ENCODE results near the gene SLC5A5.

SLC5A5 gene

GRCh38 chr19:17843908-17844490, 27.7 kb upstream of the SLC5A5 start:
- no peak for TF ChIP-seq HDGF (IDR thresholded peaks at IDR 0.05; ENCODE audit: borderline replicate concordance)
- no peak for TF ChIP-seq L3MBTL2 (conservative IDR thresholded peaks at IDR 0.05)
- no peak for TF ChIP-seq FOXM1 (IDR thresholded peaks at IDR 0.05; ENCODE audit: borderline replicate concordance)
- no peak for TF ChIP-seq ZNF384 (IDR thresholded peaks at IDR 0.05)
- TF ChIP-seq FOXK2 (IDR thresholded peaks at IDR 0.05) = no peak
- TF ChIP-seq TARDBP (IDR thresholded peaks at IDR 0.05) = no peak
- no peak for TF ChIP-seq NFRKB (IDR thresholded peaks at IDR 0.05)
- no peak for TF ChIP-seq ARNT (IDR thresholded peaks at IDR 0.05)
- TF ChIP-seq SP1 (IDR thresholded peaks at IDR 0.05) = no peak
- no peak for TF ChIP-seq ELF4 (IDR thresholded peaks at IDR 0.05)
- TF ChIP-seq LEF1 (IDR thresholded peaks at IDR 0.05; ENCODE audit: borderline replicate concordance) = no peak
- TF ChIP-seq FOXA1 (IDR thresholded peaks at IDR 0.05) = no peak
- TF ChIP-seq CTBP1 (IDR thresholded peaks at IDR 0.05; ENCODE audit: borderline replicate concordance) = no peak
- CTCF ChIA-PET = interaction anchor here (0.8 kb wide), 1 partner anchor 46 kb away, joined by 3 read pairs; no protein-coding TSS in a partner anchor
- DNase-seq (ENCODE audit: extremely low spot score) = no peak
- POLR2A ChIA-PET = interaction anchor here (1.6 to 3.1 kb wide), 2 partner anchors 7 to 16 kb away, joined by 4 to 22 read pairs; partner anchors contain the start of gene RPL18A

- POLR2A ChIA-PET = interaction anchor here (2.2 kb wide), 1 partner anchor 13 kb away, joined by 7 read pairs; the partner anchor contains the start of gene RPL18A
Observed at GRCh38 chr19:17846146-17846545, 25.6 kb upstream of the SLC5A5 start.

DNA sequence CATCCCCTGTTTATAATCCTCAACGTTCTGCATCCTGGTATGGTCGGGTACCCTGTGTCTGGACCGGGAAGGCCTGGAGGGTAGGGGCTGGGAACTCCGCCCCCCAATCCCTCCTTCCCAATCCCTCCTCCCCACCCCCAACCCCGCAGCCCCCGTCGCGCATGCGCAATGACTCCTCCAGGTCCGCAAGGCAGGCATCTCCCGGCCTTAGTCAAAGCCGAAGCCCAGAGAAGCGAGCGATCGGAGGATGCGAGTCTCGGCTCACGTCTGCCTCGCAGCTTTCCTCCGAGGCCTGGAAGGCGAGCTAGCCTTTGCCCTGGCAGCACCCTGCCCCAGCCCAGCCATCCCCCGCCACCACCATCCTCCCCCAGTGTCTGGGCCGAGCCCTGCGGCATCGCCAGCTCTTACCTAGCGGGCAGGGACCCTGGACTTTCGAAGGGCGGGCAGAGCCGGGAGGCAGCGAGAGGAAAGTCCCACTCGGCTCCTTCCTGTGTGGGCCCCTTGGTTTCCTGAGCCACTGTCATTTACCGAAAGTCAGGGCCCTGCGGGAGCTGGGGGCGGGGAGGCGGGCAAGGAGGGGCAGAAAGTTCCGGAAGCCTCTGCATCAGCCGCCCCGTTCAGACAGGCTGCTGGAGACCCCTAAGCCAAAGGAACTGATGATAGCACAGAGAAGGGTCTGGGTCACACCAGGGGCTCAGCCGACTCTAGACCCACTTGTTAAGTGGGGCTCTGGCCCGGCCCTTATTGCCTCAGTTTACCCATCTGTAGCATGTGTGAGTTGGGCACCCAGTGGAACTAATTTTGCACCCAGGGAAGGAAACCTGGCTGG, 24.0 kb upstream of the SLC5A5 start, which contains the start of gene JAK3:
Gene JAK3 (minus strand): TSS at position 445 of the 829 bp plus-strand sequence. CDS start 3,565 bp downstream, outside the sequence.
- TF ChIP-seq L3MBTL2 (conservative IDR thresholded peaks at IDR 0.05) = 0 out of 2 replicates have a peak, but pooled peaks have one; percentile 13
- no peak for TF ChIP-seq CTBP1 (IDR thresholded peaks at IDR 0.05; ENCODE audit: borderline replicate concordance)
- TF ChIP-seq ELF4 (IDR thresholded peaks at IDR 0.05) = no peak
- TF ChIP-seq NFRKB (IDR thresholded peaks at IDR 0.05) = no peak
- TF ChIP-seq ZNF384 (IDR thresholded peaks at IDR 0.05) = no peak
- TF ChIP-seq SP1 (IDR thresholded peaks at IDR 0.05) = no peak
- no peak for TF ChIP-seq SUZ12 (IDR thresholded peaks at IDR 0.05)
- CTCF ChIA-PET = interaction anchor here (0.7 kb wide), 1 partner anchor 11 kb away, joined by 4 read pairs; no protein-coding TSS in a partner anchor
- POLR2A ChIA-PET = interaction anchor here (1.1 kb wide), 1 partner anchor 12 kb away, joined by 3 read pairs; no protein-coding TSS in a partner anchor
- peak; percentile 69 for DNase-seq (ENCODE audit: extremely low spot score)

More at GRCh38 chr19:17846146-17846545, 25.6 kb upstream of the SLC5A5 start:
- CTCF ChIA-PET = no interaction called here
- TF ChIP-seq HDGF (IDR thresholded peaks at IDR 0.05; ENCODE audit: borderline replicate concordance) = no peak
- TF ChIP-seq, protein P1, sequence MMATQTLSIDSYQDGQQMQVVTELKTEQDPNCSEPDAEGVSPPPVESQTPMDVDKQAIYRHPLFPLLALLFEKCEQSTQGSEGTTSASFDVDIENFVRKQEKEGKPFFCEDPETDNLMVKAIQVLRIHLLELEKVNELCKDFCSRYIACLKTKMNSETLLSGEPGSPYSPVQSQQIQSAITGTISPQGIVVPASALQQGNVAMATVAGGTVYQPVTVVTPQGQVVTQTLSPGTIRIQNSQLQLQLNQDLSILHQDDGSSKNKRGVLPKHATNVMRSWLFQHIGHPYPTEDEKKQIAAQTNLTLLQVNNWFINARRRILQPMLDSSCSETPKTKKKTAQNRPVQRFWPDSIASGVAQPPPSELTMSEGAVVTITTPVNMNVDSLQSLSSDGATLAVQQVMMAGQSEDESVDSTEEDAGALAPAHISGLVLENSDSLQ (IDR thresholded peaks at IDR 0.05) = no peak
- no peak for TF ChIP-seq LEF1 (IDR thresholded peaks at IDR 0.05; ENCODE audit: borderline replicate concordance)
- no peak for TF ChIP-seq ZNF384 (IDR thresholded peaks at IDR 0.05)
- no peak for TF ChIP-seq CTBP1 (IDR thresholded peaks at IDR 0.05; ENCODE audit: borderline replicate concordance)
- no peak for TF ChIP-seq FOXA1 (IDR thresholded peaks at IDR 0.05)
- no peak for TF ChIP-seq BHLHE40 (IDR thresholded peaks at IDR 0.05; ENCODE audit: borderline replicate concordance)
- no peak for TF ChIP-seq TARDBP (IDR thresholded peaks at IDR 0.05)
- TF ChIP-seq FOXK2 (IDR thresholded peaks at IDR 0.05) = no peak
- TF ChIP-seq NFRKB (IDR thresholded peaks at IDR 0.05) = no peak
- TF ChIP-seq ARNT (IDR thresholded peaks at IDR 0.05) = no peak
- TF ChIP-seq ELF4 (IDR thresholded peaks at IDR 0.05) = no peak
- TF ChIP-seq L3MBTL2 (conservative IDR thresholded peaks at IDR 0.05) = no peak
- no peak for TF ChIP-seq SUZ12 (IDR thresholded peaks at IDR 0.05)
- no peak for TF ChIP-seq SP1 (IDR thresholded peaks at IDR 0.05)
- TF ChIP-seq FOXM1 (IDR thresholded peaks at IDR 0.05; ENCODE audit: borderline replicate concordance) = no peak
- no peak for DNase-seq (ENCODE audit: extremely low spot score)

DNA sequence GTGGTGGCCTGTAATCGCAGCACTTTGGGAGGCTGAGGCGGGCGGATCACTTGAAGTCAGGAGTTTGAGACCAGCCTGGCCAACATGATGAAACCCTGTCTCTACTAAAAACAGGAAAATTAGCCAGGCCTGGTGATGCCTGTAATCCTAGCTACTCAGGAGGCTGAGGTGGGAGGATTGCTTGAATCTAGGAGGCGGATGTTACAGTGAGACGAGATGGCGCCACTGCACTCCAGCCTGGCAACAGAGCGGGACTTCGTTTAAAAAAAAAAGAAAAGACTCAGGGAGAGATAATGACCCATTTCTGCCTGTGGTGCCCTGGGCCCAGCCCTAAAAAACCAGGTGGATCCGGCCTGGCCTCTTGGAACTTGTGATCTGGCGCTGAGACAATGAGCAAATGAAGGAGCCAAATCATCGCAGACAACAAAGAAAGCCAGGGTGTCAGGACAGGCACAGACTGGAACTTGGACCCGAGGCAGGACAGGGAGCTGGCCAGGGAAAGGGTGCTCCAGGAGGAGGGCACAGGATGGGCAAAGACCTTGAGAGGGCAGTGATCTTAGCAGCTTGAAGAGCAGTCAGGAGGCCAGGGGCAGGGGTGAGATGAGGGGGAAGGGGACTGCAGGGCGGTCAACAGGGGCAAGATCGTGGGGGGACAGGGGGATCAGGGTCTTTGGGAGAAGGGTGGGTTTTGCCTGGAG, 23.0 kb upstream of the SLC5A5 start:
- TF ChIP-seq ARNT (IDR thresholded peaks at IDR 0.05) (no peak), FOXK2 (IDR thresholded peaks at IDR 0.05) (no peak), ELF4 (IDR thresholded peaks at IDR 0.05) (no peak), FOXA1 (IDR thresholded peaks at IDR 0.05) (no peak), BHLHE40 (IDR thresholded peaks at IDR 0.05; ENCODE audit: borderline replicate concordance) (no peak), FOXM1 (IDR thresholded peaks at IDR 0.05; ENCODE audit: borderline replicate concordance) (no peak), L3MBTL2 (conservative IDR thresholded peaks at IDR 0.05) (no peak), LEF1 (IDR thresholded peaks at IDR 0.05; ENCODE audit: borderline replicate concordance) (no peak), HDGF (IDR thresholded peaks at IDR 0.05; ENCODE audit: borderline replicate concordance) (no peak), SP1 (IDR thresholded peaks at IDR 0.05) (no peak), NFRKB (IDR thresholded peaks at IDR 0.05) (no peak), SUZ12 (IDR thresholded peaks at IDR 0.05) (no peak), TARDBP (IDR thresholded peaks at IDR 0.05) (no peak)
- TF ChIP-seq, protein P1 (IDR thresholded peaks at IDR 0.05) = no peak
- ChIA-PET CTCF (interaction anchor here (0.6 to 1.3 kb wide), 2 partner anchors 11 to 85 kb away, joined by 3 to 8 read pairs; partner anchors contain the start of gene RPL18A), POLR2A (interaction anchor here (3.5 kb wide), 1 partner anchor 11 kb away, joined by 21 read pairs; the partner anchor contains the start of gene RPL18A)
- DNase-seq (ENCODE audit: extremely low spot score) = no peak

GRCh38 chr19:17854061-17854460, 17.7 kb upstream of the SLC5A5 start:
- TF ChIP-seq, protein P1 (IDR thresholded peaks at IDR 0.05) = no peak
- TF ChIP-seq LEF1 (IDR thresholded peaks at IDR 0.05; ENCODE audit: borderline replicate concordance) (no peak), L3MBTL2 (conservative IDR thresholded peaks at IDR 0.05) (no peak), CTBP1 (IDR thresholded peaks at IDR 0.05; ENCODE audit: borderline replicate concordance) (no peak), SP1 (IDR thresholded peaks at IDR 0.05) (no peak)
- DNase-seq (ENCODE audit: extremely low spot score) = no peak
- ChIA-PET POLR2A (no interaction called here), CTCF (interaction anchor here (0.9 kb wide), 1 partner anchor 69 kb away, joined by 3 read pairs; no protein-coding TSS in a partner anchor)

Measured in HEK293T (cell line).